Measurements from ENCODE around the gene ZNF497. TPM values are rescaled to one million over a fixed set of nuclear protein-coding genes. Genes with fewer than 3 reads are reported as not detected.

The ZNF497 gene
- total and polyA plus RNA-seq, 2 donors (not counting 1 experiment from before 2014, with no cell fraction given) = 0.03 to 2.5 TPM

DNA sequence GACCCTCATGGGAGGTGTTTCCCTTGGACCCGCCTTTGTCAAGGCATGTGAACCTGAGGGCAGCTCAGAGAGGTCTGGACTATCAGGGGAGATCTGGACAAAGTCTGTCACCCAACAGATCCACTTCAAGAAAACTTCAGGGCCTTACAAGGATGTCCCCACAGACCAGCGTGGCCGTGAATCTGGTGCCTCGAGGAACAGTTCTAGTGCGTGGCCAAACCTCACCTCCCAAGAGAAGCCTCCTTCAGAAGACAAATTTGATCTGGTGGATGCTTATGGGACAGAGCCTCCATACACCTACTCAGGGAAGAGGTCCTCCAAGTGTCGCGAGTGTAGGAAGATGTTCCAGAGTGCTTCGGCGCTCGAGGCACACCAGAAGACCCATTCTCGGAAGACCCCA lies 24.2 kb downstream of the ZNF497 start:
- peaks cover 4% of the 10 kb centered on the region for H3K9me3 ChIP-seq (ENCODE audit: control insufficient read depth, insufficient read depth, low read depth, low read length)
- no peaks in the 10 kb centered on the region for H4K20me1 ChIP-seq (ENCODE audit: control insufficient read depth, extremely low read depth, insufficient read depth, low read length)
- H3K4me1 ChIP-seq (ENCODE audit: control insufficient read depth, extremely low read depth, insufficient read depth, low read length) = no peaks in the 10 kb centered on the region
- H3K27me3 ChIP-seq (ENCODE audit: control insufficient read depth, insufficient read depth, low read length) = no peaks in the 10 kb centered on the region
- H3K4me2 ChIP-seq (ENCODE audit: extremely low read depth, insufficient read depth, low read length) = no peak overlapping the region
- no peaks in the 10 kb centered on the region for H3K79me2 ChIP-seq (ENCODE audit: control insufficient read depth, insufficient read depth, low read length)
- no peak for DNase-seq (ENCODE audit: low read depth in 2 of 2)
- H3K9ac ChIP-seq (ENCODE audit: insufficient read depth, low read length) = no peak overlapping the region
- TF ChIP-seq CTCF (conservative IDR thresholded peaks at IDR 0.05 in 1 of 2, IDR thresholded peaks at IDR 0.05 in 1 of 2; ENCODE audit: low read depth in 1 of 2, low read length in 2 of 2) = no peak
- no peak for TF ChIP-seq EZH2 (IDR thresholded peaks at IDR 0.05; ENCODE audit: low read length, missing control alignments)
- no peak overlapping the region for H2AFZ ChIP-seq (ENCODE audit: low read length)
- H3K36me3 ChIP-seq (ENCODE audit: control insufficient read depth, insufficient read depth, low read length) = peaks cover 7% of the 10 kb centered on the region
- no peak overlapping the region for H3K4me3 ChIP-seq (replicated peaks in 1 of 4; ENCODE audit: control extremely low read depth in 1 of 4, insufficient read depth in 1 of 4, low read depth in 3 of 4, low read length in 4 of 4)
- no peak overlapping the region for H3K27ac ChIP-seq (ENCODE audit: insufficient read depth, low read length)

GRCh38 chr19:58336820-58337219 lies 25.7 kb downstream of the ZNF497 start:
- no peaks in the 10 kb centered on the region for H3K79me2 ChIP-seq (ENCODE audit: control insufficient read depth, insufficient read depth, low read length)
- no peak overlapping the region for H3K9ac ChIP-seq (ENCODE audit: insufficient read depth, low read length)
- H3K27me3 ChIP-seq (ENCODE audit: control insufficient read depth, insufficient read depth, low read length) = no peaks in the 10 kb centered on the region
- H3K27ac ChIP-seq (ENCODE audit: insufficient read depth, low read length) = no peak overlapping the region
- no peaks in the 10 kb centered on the region for H3K4me1 ChIP-seq (ENCODE audit: control insufficient read depth, extremely low read depth, insufficient read depth, low read length)
- TF ChIP-seq CTCF (conservative IDR thresholded peaks at IDR 0.05 in 1 of 2, IDR thresholded peaks at IDR 0.05 in 1 of 2; ENCODE audit: low read depth in 1 of 2, low read length in 2 of 2) (no peak), EZH2 (IDR thresholded peaks at IDR 0.05; ENCODE audit: low read length, missing control alignments) (no peak)
- no peak overlapping the region for H2AFZ ChIP-seq (ENCODE audit: low read length)
- peaks cover 7% of the 10 kb centered on the region for H3K36me3 ChIP-seq (ENCODE audit: control insufficient read depth, insufficient read depth, low read length)
- H3K9me3 ChIP-seq (ENCODE audit: control insufficient read depth, insufficient read depth, low read depth, low read length) = peaks cover 4% of the 10 kb centered on the region
- no peak overlapping the region for H3K4me3 ChIP-seq (replicated peaks in 1 of 4; ENCODE audit: control extremely low read depth in 1 of 4, insufficient read depth in 1 of 4, low read depth in 3 of 4, low read length in 4 of 4)
- H4K20me1 ChIP-seq (ENCODE audit: control insufficient read depth, extremely low read depth, insufficient read depth, low read length) = no peaks in the 10 kb centered on the region
- no peak for DNase-seq (ENCODE audit: low read depth in 2 of 2)
- no peak overlapping the region for H3K4me2 ChIP-seq (ENCODE audit: extremely low read depth, insufficient read depth, low read length)

DNA sequence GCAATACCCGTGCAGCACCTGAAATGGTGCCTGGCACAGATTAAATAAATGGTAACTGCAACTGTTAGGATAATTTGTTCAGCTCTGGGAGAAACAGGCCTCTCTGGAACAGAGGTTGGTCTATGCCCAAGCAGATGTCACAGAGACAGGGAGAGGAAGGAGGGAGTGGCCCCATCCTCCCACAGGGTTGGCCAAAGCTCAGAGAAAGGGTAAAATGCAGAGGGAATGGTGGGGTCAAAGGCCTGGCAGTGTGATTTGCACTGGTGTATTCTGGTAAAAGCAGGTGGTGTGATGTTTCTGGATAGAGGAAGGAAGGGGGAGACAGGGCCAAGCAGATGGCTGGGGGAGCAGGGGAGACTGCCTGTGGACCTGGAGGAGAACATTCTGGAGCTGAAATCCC lies 26.3 kb downstream of the ZNF497 start:
- TF ChIP-seq EZH2 (IDR thresholded peaks at IDR 0.05; ENCODE audit: low read length, missing control alignments) (no peak), CTCF (conservative IDR thresholded peaks at IDR 0.05 in 1 of 2, IDR thresholded peaks at IDR 0.05 in 1 of 2; ENCODE audit: low read depth in 1 of 2, low read length in 2 of 2) (no peak)
- no peaks in the 10 kb centered on the region for H3K27me3 ChIP-seq (ENCODE audit: control insufficient read depth, insufficient read depth, low read length)
- H3K79me2 ChIP-seq (ENCODE audit: control insufficient read depth, insufficient read depth, low read length) = no peaks in the 10 kb centered on the region

More for the DNA sequence above, 26.3 kb downstream of the ZNF497 start:
- Histone ChIP-seq H3K27ac (ENCODE audit: insufficient read depth, low read length) (no peak overlapping the region), H3K4me3 (replicated peaks in 1 of 4; ENCODE audit: control extremely low read depth in 1 of 4, insufficient read depth in 1 of 4, low read depth in 3 of 4, low read length in 4 of 4) (no peak overlapping the region), H3K9me3 (ENCODE audit: control insufficient read depth, insufficient read depth, low read depth, low read length) (peaks cover 4% of the 10 kb centered on the region), H3K4me2 (ENCODE audit: extremely low read depth, insufficient read depth, low read length) (no peak overlapping the region), H3K9ac (ENCODE audit: insufficient read depth, low read length) (no peak overlapping the region), H2AFZ (ENCODE audit: low read length) (no peak overlapping the region), H3K4me1 (ENCODE audit: control insufficient read depth, extremely low read depth, insufficient read depth, low read length) (no peaks in the 10 kb centered on the region), H4K20me1 (ENCODE audit: control insufficient read depth, extremely low read depth, insufficient read depth, low read length) (no peaks in the 10 kb centered on the region), H3K36me3 (ENCODE audit: control insufficient read depth, insufficient read depth, low read length) (peaks cover 7% of the 10 kb centered on the region)
- DNase-seq (ENCODE audit: low read depth in 2 of 2) = no peak

Measured in fibroblast of lung (primary cell).